H1 (cell line): Measurements from ENCODE around the gene FRK. TPM values are rescaled to one million over a fixed set of nuclear protein-coding genes. Genes with fewer than 3 reads are reported as not detected.

Experiments used
- CTCF ChIA-PET: fragments of 300-600 bp; sonication (Branson Sonifier 250); formaldehyde crosslinking; loops from one replicate; lab custom pipeline; 2021; ENCODE audit not compliant: partially characterized antibody; lab: Charles Lee
- POLR2A ChIA-PET: fragments of 300-600 bp; sonication (Branson Sonifier 250); formaldehyde crosslinking; loops from one replicate; lab custom pipeline; 2021; ENCODE audit warnings: inconsistent platforms; ENCODE audit not compliant: partially characterized antibody; lab: Charles Lee
- DNase-seq, 2 experiments: peaks; one replicate each; pipeline versions ENCODE4 v3.0.0 to v3.0.0-alpha.2; 2010 to 2022; ENCODE audit warnings: low spot score in 2 of 2, low read depth in 1 of 2, mixed read lengths in 1 of 2
- FAIRE-seq: peaks from 2 replicates; lab custom pipeline; 2011; peaks lifted over from hg19 to GRCh38; lab: Jason Lieb, UNC
- H2AFZ ChIP-seq: 2 replicates; pipeline ENCODE4 v1.8.1; 2012; ENCODE audit warnings: low read length, inconsistent platforms
- H2AK5ac ChIP-seq: 2 replicates; pipeline ENCODE4 v1.6.1; 2013; ENCODE audit warnings: low read depth, low read length
- H2BK120ac ChIP-seq: replicated peaks from 2 replicates; pipeline ENCODE3; 2013; ENCODE audit warnings: low read depth, low read length, inconsistent platforms
- H2BK12ac ChIP-seq: 2 replicates; pipeline ENCODE4 v1.6.1; 2013; ENCODE audit warnings: low read depth, low read length
- H2BK15ac ChIP-seq: 2 replicates; pipeline ENCODE4 v1.6.1; 2013; ENCODE audit warnings: low read length
- H2BK20ac ChIP-seq: 2 replicates; pipeline ENCODE4 v1.6.1; 2013; ENCODE audit warnings: low read length
- H2BK5ac ChIP-seq: 2 replicates; pipeline ENCODE4 v1.6.1; 2013; ENCODE audit warnings: low read depth, low read length
- H3K14ac ChIP-seq: 2 replicates; pipeline ENCODE4 v1.6.1; 2013; ENCODE audit warnings: inconsistent platforms; ENCODE audit not compliant: insufficient read length
- H3K18ac ChIP-seq: 2 replicates; pipeline ENCODE4 v1.6.1; 2013; ENCODE audit warnings: low read length; ENCODE audit errors: extremely low read depth
- H3K23ac ChIP-seq: 2 replicates; pipeline ENCODE4 v1.6.1; 2013; ENCODE audit warnings: inconsistent platforms; ENCODE audit not compliant: insufficient read length
- H3K23me2 ChIP-seq: 2 replicates; pipeline ENCODE4 v1.6.1; 2013; ENCODE audit warnings: low read depth, low read length
- H3K27ac ChIP-seq: 2 replicates; pipeline ENCODE4 v1.6.1; 2011; ENCODE audit warnings: low read depth, low read length, inconsistent platforms
- H3K27me3 ChIP-seq, 4 experiments: replicated peaks in 1 of 4; 1 replicate in 1 of 4; 2 replicates in 3 of 4; pipeline versions ENCODE4 v1.6.1 to v1.8.1; 2011 to 2013; ENCODE audit warnings: low read length in 3 of 4, mild to moderate bottlenecking in 3 of 4, inconsistent platforms in 2 of 4, mixed read lengths in 2 of 4, moderate library complexity in 1 of 4; ENCODE audit not compliant: control insufficient read depth in 3 of 4, insufficient read depth in 3 of 4; ENCODE audit errors: extremely low read depth in 1 of 4
- H3K36me3 ChIP-seq, 4 experiments: 2 replicates each; pipeline versions ENCODE4 v1.6.1 to v1.8.1; 2011 to 2013; ENCODE audit warnings: mild to moderate bottlenecking in 4 of 4, low read length in 3 of 4, moderate library complexity in 2 of 4, control low read depth in 1 of 4, inconsistent platforms in 1 of 4; ENCODE audit not compliant: insufficient read depth in 4 of 4, control insufficient read depth in 2 of 4
- H3K4ac ChIP-seq: replicated peaks from 2 replicates; pipeline ENCODE3; 2013; ENCODE audit warnings: low read length, low read depth, mixed read lengths, inconsistent platforms; ENCODE audit not compliant: insufficient read length
- H3K4me1 ChIP-seq, 4 experiments: replicated peaks in 1 of 4; 1 replicate in 1 of 4; 2 replicates in 3 of 4; pipeline versions ENCODE4 v1.6.1 to v1.8.1; 2011 to 2013; ENCODE audit warnings: low read length in 3 of 4, inconsistent platforms in 2 of 4, mixed read lengths in 1 of 4; ENCODE audit not compliant: insufficient read depth in 4 of 4, control insufficient read depth in 3 of 4
- H3K4me2 ChIP-seq, 2 experiments: 2 replicates each; pipeline versions ENCODE4 v1.6.1 to v1.8.1; 2011 to 2013; ENCODE audit warnings: low read depth in 2 of 2, low read length in 2 of 2, control low read depth in 1 of 2, inconsistent platforms in 1 of 2, mild to moderate bottlenecking in 1 of 2; ENCODE audit not compliant: insufficient read depth in 1 of 2
- H3K4me3 ChIP-seq, 4 experiments: fragments of 200-600, 300-600 bp in 1 of 4; sonication (generic), shearing (Covaris generic), sonication (Bioruptor Twin) in 1 of 4; 2 replicates each; pipeline versions ENCODE4 v1.5.1 to v1.8.1; 2011 to 2016; ENCODE audit warnings: low read length in 4 of 4, low read depth in 3 of 4, control low read depth in 2 of 4, inconsistent platforms in 2 of 4, mild to moderate bottlenecking in 2 of 4, mixed read lengths in 1 of 4, moderate library complexity in 1 of 4; ENCODE audit not compliant: insufficient read depth in 2 of 4; ENCODE audit errors: extremely low read depth in 1 of 4
- H3K56ac ChIP-seq: replicated peaks from 2 replicates; pipeline ENCODE3; 2013; ENCODE audit warnings: low read depth, mild to moderate bottlenecking, mixed read lengths, low read length, inconsistent platforms; ENCODE audit not compliant: insufficient read length
- H3K79me1 ChIP-seq: 2 replicates; pipeline ENCODE4 v1.6.1; 2013; ENCODE audit warnings: low read depth, low read length, control low read depth
- H3K79me2 ChIP-seq, 2 experiments: 2 replicates each; pipeline versions ENCODE4 v1.6.1 to v1.8.1; 2012 to 2013; ENCODE audit warnings: low read length in 2 of 2, mild to moderate bottlenecking in 2 of 2, inconsistent platforms in 1 of 2; ENCODE audit not compliant: insufficient read depth in 2 of 2, control insufficient read depth in 1 of 2
- H3K9ac ChIP-seq, 4 experiments: replicated peaks in 1 of 4; 1 replicate in 1 of 4; 2 replicates in 3 of 4; pipeline versions ENCODE4 v1.6.1 to v1.8.1; 2011 to 2013; ENCODE audit warnings: low read depth in 3 of 4, low read length in 3 of 4, control low read depth in 2 of 4, mild to moderate bottlenecking in 2 of 4, moderate library complexity in 2 of 4, inconsistent platforms in 1 of 4; ENCODE audit errors: extremely low read depth in 1 of 4
- H3K9me3 ChIP-seq, 2 experiments: 2 replicates each; pipeline versions ENCODE4 v1.6.1 to v1.8.1; 2012 to 2013; ENCODE audit warnings: mild to moderate bottlenecking in 2 of 2, moderate library complexity in 2 of 2, control low read depth in 1 of 2, inconsistent platforms in 1 of 2, low read depth in 1 of 2, low read length in 1 of 2, mixed read lengths in 1 of 2; ENCODE audit not compliant: insufficient read depth in 2 of 2
- H4K20me1 ChIP-seq, 2 experiments: replicated peaks in 1 of 2; 2 replicates each; pipeline versions ENCODE3 to v1.8.1; 2011 to 2013; ENCODE audit warnings: inconsistent platforms in 2 of 2, low read length in 2 of 2, mild to moderate bottlenecking in 1 of 2; ENCODE audit not compliant: insufficient read depth in 2 of 2, control insufficient read depth in 1 of 2
- H4K5ac ChIP-seq: 2 replicates; pipeline ENCODE4 v1.6.1; 2013; ENCODE audit warnings: low read length, low read depth, mixed read lengths, inconsistent platforms; ENCODE audit not compliant: insufficient read length
- H4K8ac ChIP-seq: 2 replicates; pipeline ENCODE4 v1.8.0; 2013; ENCODE audit warnings: mild to moderate bottlenecking, moderate library complexity, low read length, inconsistent platforms; ENCODE audit not compliant: insufficient read depth; ENCODE audit errors: extremely low read depth
- H4K91ac ChIP-seq: replicated peaks from 2 replicates; pipeline ENCODE3; 2013; ENCODE audit warnings: low read length, mixed read lengths, inconsistent platforms; ENCODE audit not compliant: insufficient read length
- CBX5 ChIP-seq: fragments of 300-800, 300-1000 bp; sonication (generic); IDR thresholded peaks from 2 replicates; pipeline ENCODE4 v1.7.1; 2016; ENCODE audit warnings: antibody characterized with exemption, low read length, low read depth
- CHD1 ChIP-seq: IDR thresholded peaks from 2 replicates; pipeline ENCODE4 v1.6.1; 2012; ENCODE audit warnings: low read depth, low read length, improper control_type of control experiment
- SP2 ChIP-seq: IDR thresholded peaks from 2 replicates; pipeline ENCODE4 v1.6.1; 2012; ENCODE audit warnings: mild to moderate bottlenecking, low read length, inconsistent platforms
- SRF ChIP-seq: IDR thresholded peaks from 2 replicates; pipeline ENCODE4 v1.6.1; 2011; ENCODE audit warnings: mild to moderate bottlenecking, low read depth, low read length, moderate library complexity
- WGBS, 2 experiments: shearing (Covaris generic) in 1 of 2; methylation state at CpG; one replicate each; pipeline versions ENCODE4 v1.1.6 to v1.1.7; 2013 to 2015; ENCODE audit warnings: low lambda C conversion rate in 2 of 2, mixed read lengths in 2 of 2, inconsistent platforms in 1 of 2, low coverage in 1 of 2, missing lambda C conversion rate in 1 of 2; ENCODE audit not compliant: insufficient replicate concordance in 2 of 2, insufficient coverage in 1 of 2, insufficient read length in 1 of 2; ENCODE audit errors: extremely low coverage in 1 of 2, missing lambda C conversion rate in 1 of 2; 5-methylcytosine and 5-hydroxymethylcytosine counted together
- polyA plus RNA-seq, 7 experiments: library from polyadenylated mRNA; depleted of rRNA in 3 of 7; stranded (reverse) in 5 of 7; unstranded in 2 of 7; fragments of >200 nt in 5 of 7; fragments of 200-250 nt in 2 of 7; gene quantifications; 1 replicate in 5 of 7; 2 replicates in 1 of 7; 4 replicates in 1 of 7; pipeline versions ENCODE4 v1.2.1 to v1.2.3, GENCODE V29; 2011 to 2013; ENCODE audit warnings: missing spikeins in 2 of 7, mixed read lengths in 2 of 7
- total RNA-seq: library from RNA; stranded (reverse); fragmentation: NEBNext Ultra II Directional; extraction: Animal tissue kit (Norgen Biotek cat#: 25700); gene quantifications from 2 replicates; pipeline ENCODE4 v1.2.1, GENCODE V29; 2021
- TF ChIP-seq, protein P1 (sequence below), 3 experiments: IDR thresholded peaks; 1 replicate in 2 of 3; 2 replicates in 1 of 3; pipeline versions ENCODE4 v1.5.1 to v1.6.1; 2011; ENCODE audit warnings: low read length in 3 of 3, mild to moderate bottlenecking in 3 of 3, inconsistent platforms in 2 of 3, low read depth in 1 of 3, moderate library complexity in 1 of 3; ENCODE audit not compliant: insufficient read depth in 1 of 3; ENCODE audit errors: control extremely low read depth in 1 of 3

Gene FRK
- total and polyA plus RNA-seq, 2 of the 8 experiments (the other 6 are each of a cell fraction or from before 2014, with no cell fraction given): 0.11 to 0.24 TPM

DNA sequence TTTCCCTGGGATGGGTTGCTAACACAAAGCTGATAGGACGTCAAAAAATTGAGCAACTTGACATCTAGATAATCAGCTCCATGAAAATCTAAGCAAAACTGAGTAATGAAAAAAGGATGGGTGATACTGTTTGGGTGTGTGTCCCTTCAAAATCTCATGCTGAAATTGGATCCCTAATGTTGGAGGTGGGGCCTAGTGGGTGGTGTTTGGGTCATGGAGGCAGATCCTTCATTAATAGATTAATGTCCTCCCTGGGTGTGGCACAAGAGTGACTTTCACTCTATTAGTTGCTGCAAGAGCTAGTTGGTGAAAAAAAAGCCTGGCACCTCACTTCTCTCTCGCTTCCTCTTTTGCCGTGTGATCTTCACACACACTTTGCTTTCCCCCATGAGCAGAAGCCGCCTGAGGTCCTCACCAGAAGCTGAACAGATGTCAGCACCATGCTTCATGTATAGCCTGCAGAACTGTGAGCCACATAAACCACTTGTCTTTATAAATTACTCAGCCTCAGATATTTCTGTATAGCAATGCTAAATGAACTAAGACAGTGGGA lies 160.9 kb downstream of the FRK start:
- Histone ChIP-seq H3K4me1 (no peaks in the 10 kb centered on the region), H3K23ac (no peak overlapping the region), H3K4me3 (no peak overlapping the region), H3K27ac (no peak overlapping the region), H4K8ac (peak overlapping the region; percentile 41; the same call in 1 of the 2 replicates), H2AK5ac (no peak overlapping the region), H3K27me3 (no peaks in the 10 kb centered on the region), H2BK20ac (no peak overlapping the region), H4K91ac (no peak overlapping the region), H3K23me2 (no peaks in the 10 kb centered on the region), H4K5ac (no peak overlapping the region), H3K18ac (no peak overlapping the region), H3K4ac (no peak overlapping the region), H2BK15ac (no peak overlapping the region), H3K36me3 (no peaks in the 10 kb centered on the region), H3K56ac (no peak overlapping the region), H2BK12ac (no peak overlapping the region), H2BK120ac (no peak overlapping the region), H3K79me1 (no peaks in the 10 kb centered on the region), H4K20me1 (no peaks in the 10 kb centered on the region), H2BK5ac (no peak overlapping the region), H3K14ac (no peak overlapping the region), H3K4me2 (no peak overlapping the region), H3K9me3 (no peaks in the 10 kb centered on the region), H2AFZ (no peak overlapping the region), H3K79me2 (no peaks in the 10 kb centered on the region), H3K9ac (no peak overlapping the region)
- ChIA-PET POLR2A (no interaction called here), CTCF (interaction anchor here (0.6 to 1.0 kb wide), 2 partner anchors 27 to 1220 kb away, joined by 3 to 4 read pairs; no protein-coding TSS in a partner anchor)
- 84% methylated on average over 4 of the region's 4 CpGs; no CpG with 5 or more reads in 1 of the 2 experiments for WGBS, 2 experiments
- no peak for TF ChIP-seq CBX5
- TF ChIP-seq SRF: no peak
- TF ChIP-seq, protein P1, sequence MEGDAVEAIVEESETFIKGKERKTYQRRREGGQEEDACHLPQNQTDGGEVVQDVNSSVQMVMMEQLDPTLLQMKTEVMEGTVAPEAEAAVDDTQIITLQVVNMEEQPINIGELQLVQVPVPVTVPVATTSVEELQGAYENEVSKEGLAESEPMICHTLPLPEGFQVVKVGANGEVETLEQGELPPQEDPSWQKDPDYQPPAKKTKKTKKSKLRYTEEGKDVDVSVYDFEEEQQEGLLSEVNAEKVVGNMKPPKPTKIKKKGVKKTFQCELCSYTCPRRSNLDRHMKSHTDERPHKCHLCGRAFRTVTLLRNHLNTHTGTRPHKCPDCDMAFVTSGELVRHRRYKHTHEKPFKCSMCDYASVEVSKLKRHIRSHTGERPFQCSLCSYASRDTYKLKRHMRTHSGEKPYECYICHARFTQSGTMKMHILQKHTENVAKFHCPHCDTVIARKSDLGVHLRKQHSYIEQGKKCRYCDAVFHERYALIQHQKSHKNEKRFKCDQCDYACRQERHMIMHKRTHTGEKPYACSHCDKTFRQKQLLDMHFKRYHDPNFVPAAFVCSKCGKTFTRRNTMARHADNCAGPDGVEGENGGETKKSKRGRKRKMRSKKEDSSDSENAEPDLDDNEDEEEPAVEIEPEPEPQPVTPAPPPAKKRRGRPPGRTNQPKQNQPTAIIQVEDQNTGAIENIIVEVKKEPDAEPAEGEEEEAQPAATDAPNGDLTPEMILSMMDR (IDR thresholded peaks at IDR 0.05; ENCODE audit: control extremely low read depth in 1 of 3, insufficient read depth in 1 of 3, low read depth in 1 of 3, low read length in 3 of 3): no peak
- TF ChIP-seq CHD1: no peak
- TF ChIP-seq SP2: no peak
- FAIRE-seq (no peak), DNase-seq (no peak)
